ENCODE data around the gene ARF4. TPM values are rescaled to one million over a fixed set of nuclear protein-coding genes. Genes with fewer than 3 reads are reported as not detected.

ARF4 gene
- total and polyA plus RNA-seq, 2 of the 4 experiments (the other 2 are of a cell fraction): 172 to 412 TPM

- peak within 1 kb of the TSS; percentile 96 for H3K4me2 ChIP-seq (ENCODE audit: low read depth, low read length)
- peak within 1 kb of the TSS; percentile 90 for H2AK5ac ChIP-seq (ENCODE audit: low read depth, low read length)
- H3K36me3 ChIP-seq (ENCODE audit: control insufficient read depth, insufficient read depth, low read length): peaks cover 2% of the 10 kb centered on the region; the same call in 1 of the 2 replicates
- BruUV-seq (replicated peaks): no TSS peak
- H3K56ac ChIP-seq (ENCODE audit: extremely low read depth, insufficient read depth, low read length): peak within 1 kb of the TSS; percentile 79
- peak within 1 kb of the TSS; percentile 92 for H2BK5ac ChIP-seq (ENCODE audit: low read depth, low read length, poor library complexity, severe bottlenecking)
- ATAC-seq (ENCODE audit: low read depth) (peak; percentile 85), DNase-seq (peak; percentile 91)
- peak within 1 kb of the TSS; percentile 84 for H2BK20ac ChIP-seq (ENCODE audit: low read depth, low read length)
- peaks cover 6 to 26% of the 10 kb centered on the region in 2 experiments for H3K79me1 ChIP-seq (ENCODE audit: low read depth in 1 of 2, low read length in 2 of 2)
- peak within 1 kb of the TSS; percentile 100 for H2AFZ ChIP-seq (replicated peaks; ENCODE audit: low read length, poor library complexity)
- H4K20me1 ChIP-seq (ENCODE audit: insufficient read depth, low read length): peaks cover 11% of the 10 kb centered on the region
- peak within 1 kb of the TSS; percentile 93 for H3K14ac ChIP-seq (replicated peaks; ENCODE audit: low read depth, low read length)
- ChIA-PET CTCF (interaction anchor here (0.9 kb wide), 1 partner anchor 18 kb away, joined by 3 read pairs; no protein-coding TSS in a partner anchor), POLR2A (ENCODE audit: unreplicated experiment) (no interaction called here)
- peak within 1 kb of the TSS; percentile 99 for H4K8ac ChIP-seq (ENCODE audit: low read depth in 2 of 2, low read length in 2 of 2)
- 0% methylated on average over 21 of the region's 54 CpGs; no CpG with 5 or more reads in 1 of the 2 experiments for WGBS, 2 experiments (ENCODE audit: extremely low coverage in 2 of 2, insufficient read length in 1 of 2)
- H3K4ac ChIP-seq (ENCODE audit: low read depth, low read length): peak within 1 kb of the TSS; percentile 92
- peak within 1 kb of the TSS; percentile 95 for H2AK9ac ChIP-seq (replicated peaks; ENCODE audit: low read depth, low read length, poor library complexity)
- peak within 1 kb of the TSS; percentile 79 for H3K4me3 ChIP-seq (ENCODE audit: insufficient read depth, low read depth, low read length)
- peak within 1 kb of the TSS; percentile 73 for H3K27ac ChIP-seq (ENCODE audit: insufficient read depth, low read length)
- peak within 1 kb of the TSS; percentile 87 for H3K9ac ChIP-seq (ENCODE audit: low read depth, low read length)
- H3K18ac ChIP-seq (ENCODE audit: low read depth, low read length): peak within 1 kb of the TSS; percentile 87
- H3K9me3 ChIP-seq (ENCODE audit: control insufficient read depth, insufficient read depth, low read length): no peaks in the 10 kb centered on the region
- H2BK15ac ChIP-seq (ENCODE audit: low read depth, low read length): peak within 1 kb of the TSS; percentile 66
- H2BK120ac ChIP-seq (ENCODE audit: low read depth, low read length): peak within 1 kb of the TSS; percentile 98
- in situ Hi-C loops (cut with MboI; ENCODE audit: low sequenced_read_pairs): loop anchor here (25.0 kb wide), 1 partner anchor 394 kb away; the partner anchor contains the start of gene IL17RD
- peaks cover 1% of the 10 kb centered on the region; the same call in 1 of the 2 replicates for H3K4me1 ChIP-seq (ENCODE audit: control insufficient read depth, insufficient read depth, low read length)
- H4K91ac ChIP-seq (ENCODE audit: insufficient read depth, low read depth, low read length): peak within 1 kb of the TSS; percentile 93
- intact Hi-C loops (cut with micrococcal nuclease): loop anchor here (1.0 to 5.0 kb wide), 3 partner anchors 329 to 455 kb away; partner anchors contain the start of gene APPL1
- no peaks in the 10 kb centered on the region for H3K27me3 ChIP-seq (ENCODE audit: control insufficient read depth, insufficient read depth, low read length)
- peak within 1 kb of the TSS; percentile 99 for H4K5ac ChIP-seq (ENCODE audit: low read depth, low read length)
- dilution Hi-C loops (cut with HindIII; ENCODE audit: low sequenced_read_pairs, unreplicated experiment): no loop called here
- H3K9me1 ChIP-seq (ENCODE audit: insufficient read depth, low read length): peaks cover 4% of the 10 kb centered on the region
- peak within 1 kb of the TSS; percentile 93 for H3K23ac ChIP-seq (ENCODE audit: low read depth, low read length)
- TF ChIP-seq FOS (IDR thresholded peaks at IDR 0.05; ENCODE audit: low read depth, low read length): peak; percentile 16; the same call in 1 of the 2 replicates
- no peak for TF ChIP-seq CTCF (conservative IDR thresholded peaks at IDR 0.05; ENCODE audit: low read depth, low read length)
- TF ChIP-seq RCOR1 (IDR thresholded peaks at IDR 0.05; ENCODE audit: insufficient replicate concordance, low read length): peak; percentile 4
- TF ChIP-seq NFE2L2 (IDR thresholded peaks at IDR 0.05; ENCODE audit: low read depth, low read length): 0 out of 2 replicates have a peak, but pooled peaks have one; percentile 6
- TF ChIP-seq BHLHE40 (IDR thresholded peaks at IDR 0.05; ENCODE audit: low read depth, low read length): peak; percentile 81; the same call in 1 of the 2 replicates
- TF ChIP-seq RFX5 (IDR thresholded peaks at IDR 0.05; ENCODE audit: low read depth, low read length): no peak
- peak; percentile 95 for TF ChIP-seq POLR2A (IDR thresholded peaks at IDR 0.05; ENCODE audit: low read depth, low read length)
- TF ChIP-seq RAD21 (IDR thresholded peaks at IDR 0.05; ENCODE audit: low read length): 0 out of 2 replicates have a peak, but pooled peaks have one; percentile 13
- TF ChIP-seq, protein P1, sequence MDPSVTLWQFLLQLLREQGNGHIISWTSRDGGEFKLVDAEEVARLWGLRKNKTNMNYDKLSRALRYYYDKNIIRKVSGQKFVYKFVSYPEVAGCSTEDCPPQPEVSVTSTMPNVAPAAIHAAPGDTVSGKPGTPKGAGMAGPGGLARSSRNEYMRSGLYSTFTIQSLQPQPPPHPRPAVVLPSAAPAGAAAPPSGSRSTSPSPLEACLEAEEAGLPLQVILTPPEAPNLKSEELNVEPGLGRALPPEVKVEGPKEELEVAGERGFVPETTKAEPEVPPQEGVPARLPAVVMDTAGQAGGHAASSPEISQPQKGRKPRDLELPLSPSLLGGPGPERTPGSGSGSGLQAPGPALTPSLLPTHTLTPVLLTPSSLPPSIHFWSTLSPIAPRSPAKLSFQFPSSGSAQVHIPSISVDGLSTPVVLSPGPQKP (IDR thresholded peaks at IDR 0.05; ENCODE audit: borderline replicate concordance, low read depth, low read length): 0 out of 2 replicates have a peak, but pooled peaks have one; percentile 22
- no peak; the same call in none of the 2 replicates for TF ChIP-seq MXI1 (IDR thresholded peaks at IDR 0.05; ENCODE audit: borderline replicate concordance, low read depth, low read length)
- no peak for TF ChIP-seq MAFK (IDR thresholded peaks at IDR 0.05; ENCODE audit: low read depth, low read length)
- no peak for TF ChIP-seq SMC3 (IDR thresholded peaks at IDR 0.05; ENCODE audit: low read depth, low read length)
- TF ChIP-seq MAZ (IDR thresholded peaks at IDR 0.05; ENCODE audit: borderline replicate concordance, low read depth, low read length): no peak; the same call in 1 of the 2 replicates
These were observed 41.2 kb downstream of the ARF4 start, which contains the start of gene PDE12 for GRCh38 chr3:57555738-57556458. TSS of gene PDE12 (plus strand) at chr3:57556274. CDS start at chr3:57556380, 106 bp downstream.

Measured in IMR-90 (cell line).